ENCODE results near the gene RPL18A.

RPL18A gene

GRCh38 chr19:17910791-17911360 lies 51.2 kb downstream of the RPL18A start:
- no peak for DNase-seq
